ENCODE data around the gene HS6ST3.

HS6ST3 gene

DNA sequence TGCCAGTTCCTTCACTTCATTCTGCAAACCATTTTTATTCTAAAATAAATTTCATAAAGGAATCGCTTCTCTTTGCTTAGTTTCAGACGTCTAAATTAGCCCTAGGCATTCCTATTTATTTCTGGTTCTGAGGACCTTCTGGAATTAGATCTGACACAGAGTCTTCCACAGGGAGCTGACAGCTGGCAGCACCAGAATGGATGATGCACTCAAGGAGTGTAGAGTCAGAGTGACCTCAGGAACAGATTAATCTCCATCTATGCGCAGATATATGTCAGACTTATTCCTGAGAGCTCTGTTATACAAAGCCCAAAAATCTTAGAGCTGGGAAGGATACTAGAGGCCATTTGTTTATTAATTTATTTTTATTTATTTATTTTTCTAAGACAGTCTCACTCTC lies 450.8 kb downstream of the HS6ST3 start:
- no peak for DNase-seq (ENCODE audit: low read depth)

DNA sequence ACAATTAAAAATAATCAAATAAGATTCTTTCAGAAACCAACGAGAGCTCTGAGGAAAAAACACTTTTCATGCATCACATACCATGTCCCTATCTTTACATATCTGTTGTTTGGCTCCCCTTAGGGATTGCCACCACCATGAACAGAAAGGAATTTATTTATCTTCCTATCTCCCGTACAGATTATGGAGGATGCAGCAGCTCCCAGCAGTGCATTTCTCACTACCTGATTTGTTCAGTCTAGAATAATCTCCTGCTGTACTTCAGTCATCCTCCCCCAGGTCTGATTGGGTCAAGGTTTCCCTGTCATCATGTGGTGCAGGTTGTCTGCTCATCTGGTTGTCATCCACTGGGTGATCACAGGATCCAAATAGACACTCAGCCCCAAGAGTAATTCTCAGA lies 453.1 kb downstream of the HS6ST3 start:
- DNase-seq (ENCODE audit: low read depth): no peak

DNA sequence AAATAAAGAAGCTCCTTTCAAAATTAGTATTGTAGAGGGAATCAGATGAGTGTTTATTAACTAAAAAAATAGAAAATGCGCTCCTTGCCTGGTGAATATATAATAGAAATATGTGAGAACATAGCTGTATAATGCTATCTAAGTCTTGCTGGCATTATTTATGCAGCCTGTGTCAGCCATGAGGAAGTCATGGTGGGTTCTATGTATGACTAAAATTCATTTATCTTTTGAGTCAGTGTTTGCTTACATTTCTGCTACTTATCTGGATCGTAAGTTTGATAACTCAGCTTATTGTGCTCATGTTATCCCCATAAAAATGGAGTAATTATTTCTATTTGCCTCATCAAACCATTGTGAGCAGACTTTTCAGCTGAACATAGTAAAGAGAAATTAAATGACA lies 455.1 kb downstream of the HS6ST3 start:
- no peak for DNase-seq (ENCODE audit: low read depth)

DNA sequence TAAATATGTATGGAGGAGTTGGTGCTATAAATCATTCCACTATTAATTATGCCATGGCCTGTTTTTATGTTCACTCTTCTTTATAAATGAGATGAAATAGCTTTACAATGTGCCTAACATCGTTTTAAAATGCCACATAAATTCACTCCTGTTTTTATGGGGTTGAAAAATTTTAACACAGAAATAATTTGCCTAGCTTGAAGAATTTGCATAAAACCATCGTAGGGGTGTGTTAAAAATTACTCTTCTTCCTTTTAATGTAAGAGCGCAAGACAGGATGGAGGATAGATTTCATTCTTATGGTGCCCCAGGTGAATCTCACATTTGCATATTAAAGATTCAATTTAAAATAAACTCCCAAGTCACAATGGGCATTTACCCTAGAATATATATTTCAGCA lies 456.6 kb downstream of the HS6ST3 start:
- no peak for DNase-seq (ENCODE audit: low read depth)

DNA sequence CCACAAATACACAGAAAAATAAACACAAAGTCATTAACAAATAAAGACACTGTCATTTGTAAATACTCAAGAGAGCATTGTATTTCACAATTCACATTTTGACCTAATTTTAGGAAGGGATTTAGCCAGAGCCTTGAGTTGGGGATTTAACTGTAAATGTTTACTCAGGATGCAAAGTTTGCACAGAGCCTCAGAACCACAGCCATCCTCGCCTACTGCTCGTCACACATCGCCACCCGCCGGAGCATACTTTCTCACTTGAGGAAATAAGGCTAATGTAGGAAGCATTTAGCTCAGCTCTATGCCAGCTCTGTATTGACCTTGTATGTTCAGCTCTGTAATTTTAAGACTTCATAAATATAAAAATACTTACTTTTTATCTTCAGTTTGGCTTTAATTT lies 461.6 kb downstream of the HS6ST3 start:
- DNase-seq (ENCODE audit: low read depth): no peak

DNA sequence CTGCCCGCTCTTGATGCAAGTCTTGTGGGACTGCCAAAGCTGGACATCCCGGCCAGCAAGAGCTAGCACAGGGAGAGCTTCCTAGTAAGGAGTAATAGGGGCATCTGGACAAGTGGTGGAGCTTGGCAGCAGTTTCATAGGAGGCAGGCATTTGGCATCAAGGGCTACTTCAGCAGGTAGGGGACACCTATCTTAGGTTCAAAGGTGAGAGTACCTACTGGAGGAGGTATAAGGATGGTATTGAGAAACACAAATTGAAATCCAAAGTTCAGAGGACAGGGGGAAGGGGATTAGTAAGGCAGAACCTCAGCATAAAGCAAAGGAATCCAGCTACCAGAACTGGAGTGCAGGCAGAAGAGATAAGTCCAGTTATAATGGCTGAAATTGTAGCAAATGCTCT lies 462.7 kb downstream of the HS6ST3 start:
- DNase-seq (ENCODE audit: low read depth): no peak

DNA sequence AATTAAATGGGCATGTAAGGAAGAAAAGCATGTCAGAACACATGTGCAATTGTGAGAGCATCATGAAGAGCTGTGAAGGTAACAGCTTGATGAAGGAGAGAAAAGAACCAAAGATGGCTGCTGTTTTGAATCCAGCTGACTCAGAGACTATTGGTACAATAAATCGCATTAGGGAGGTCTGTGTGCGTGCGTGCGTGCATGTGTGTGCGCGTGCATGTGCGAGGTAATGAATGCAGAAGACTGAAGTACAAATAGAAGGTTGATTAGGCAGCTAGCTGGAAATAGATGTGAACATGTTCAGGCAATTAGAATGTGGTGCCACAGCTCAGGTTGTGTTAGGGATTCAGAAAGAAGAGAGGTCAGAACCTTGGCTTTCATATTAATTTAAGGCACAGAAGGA lies 463.9 kb downstream of the HS6ST3 start:
- no peak for DNase-seq (ENCODE audit: low read depth)

DNA sequence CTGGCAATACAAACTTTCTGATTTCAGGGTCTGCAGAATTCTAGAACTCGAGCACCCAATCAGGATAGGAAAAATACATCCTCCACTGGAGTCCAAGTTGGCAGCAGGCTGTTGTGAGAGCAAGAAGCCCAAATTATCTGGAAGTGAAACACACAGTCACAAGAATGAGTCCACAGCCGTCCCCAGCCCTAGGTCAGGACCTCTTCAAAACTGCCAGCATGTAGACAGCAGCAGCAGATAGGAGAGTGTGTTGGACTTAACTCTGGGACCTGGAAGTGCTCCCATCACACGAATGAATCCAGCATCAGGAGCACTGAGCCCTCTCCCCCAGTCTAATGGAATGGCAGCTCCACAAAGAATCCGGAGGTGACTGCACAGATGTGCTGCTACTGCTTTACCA lies 483.7 kb downstream of the HS6ST3 start:
- DNase-seq (ENCODE audit: low read depth): no peak

DNA sequence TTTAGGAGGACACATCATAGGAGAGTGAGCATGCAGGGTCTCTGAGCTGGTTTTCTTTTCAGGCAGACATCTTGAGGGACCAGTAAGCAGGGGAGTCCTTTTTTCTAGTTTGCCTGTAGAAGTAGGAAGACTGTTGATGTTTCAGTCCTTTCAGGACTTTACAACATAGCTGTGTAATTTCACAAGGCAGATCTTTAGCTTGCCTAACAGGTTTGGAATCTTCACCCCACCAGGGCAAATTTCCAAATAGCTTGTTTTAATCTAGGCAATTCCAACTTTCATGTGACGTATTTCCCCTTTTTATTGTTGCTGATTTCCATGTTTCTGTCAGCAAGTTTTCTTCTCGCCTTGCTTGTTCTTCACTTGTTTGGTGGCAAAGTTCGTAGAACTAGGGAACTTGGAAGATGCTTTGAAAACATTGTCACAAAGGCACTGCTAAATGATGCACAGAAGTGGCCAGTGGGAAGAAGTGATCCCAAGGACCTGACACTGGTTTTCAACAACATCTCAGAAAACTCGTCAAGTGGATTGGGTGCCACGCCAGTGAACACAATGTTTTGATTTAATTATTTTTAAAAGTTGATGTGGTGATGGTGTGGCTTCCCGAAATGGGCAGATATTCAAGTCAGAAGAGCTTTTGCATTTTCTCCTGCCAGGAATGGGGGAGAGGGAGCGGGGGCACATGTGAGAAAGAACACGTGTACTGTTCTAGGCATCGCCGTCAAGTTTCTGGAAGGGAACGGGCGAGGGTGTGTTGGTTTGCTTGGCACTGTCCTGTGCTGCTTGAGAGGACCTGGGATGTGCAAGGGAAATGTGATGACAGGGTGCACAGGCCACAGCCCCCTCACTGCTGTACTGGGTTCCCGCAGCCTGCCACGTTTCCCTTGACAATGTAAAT lies 485.8 kb downstream of the HS6ST3 start:
- no peak for DNase-seq (ENCODE audit: low read depth)

DNA sequence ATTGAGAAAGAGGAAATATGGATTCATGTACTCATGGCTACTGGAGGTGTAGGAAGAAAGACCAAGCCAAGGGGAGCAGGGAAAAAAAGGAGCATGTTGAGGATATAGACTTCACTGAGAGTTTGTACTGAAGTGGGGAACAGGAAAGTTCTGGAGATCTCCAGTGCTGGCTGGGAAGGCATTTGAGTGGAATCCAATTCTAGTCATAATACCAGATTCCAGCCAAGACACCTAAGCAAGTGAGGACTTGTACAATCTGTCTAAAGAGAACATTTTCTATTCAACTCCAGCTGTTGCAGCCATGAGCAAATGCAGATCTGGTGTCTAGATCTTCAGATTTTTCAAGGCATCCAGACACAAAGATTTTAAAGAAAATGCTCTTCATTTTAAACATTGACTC lies 491.8 kb downstream of the HS6ST3 start:
- no peak for DNase-seq (ENCODE audit: low read depth)

DNA sequence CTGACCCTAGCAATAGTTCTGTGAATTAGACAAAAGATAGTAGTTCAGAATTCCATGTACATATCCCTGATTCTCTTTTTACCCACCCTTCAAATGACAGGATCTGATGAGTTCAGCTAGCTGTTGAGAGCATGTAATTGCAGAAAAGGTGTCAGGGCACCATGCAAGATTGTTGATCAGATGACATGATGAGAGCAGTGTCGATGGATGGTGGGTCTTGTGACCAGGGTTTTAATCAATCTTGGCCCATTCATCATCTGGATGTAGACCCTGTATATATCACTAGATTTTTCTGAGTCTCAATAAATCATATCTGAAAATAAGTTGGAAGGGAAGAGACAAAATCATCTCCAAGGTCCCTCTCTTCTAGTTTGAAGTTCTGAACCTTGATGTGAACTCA lies 525.3 kb downstream of the HS6ST3 start:
- no peak for DNase-seq (ENCODE audit: low read depth)

DNA sequence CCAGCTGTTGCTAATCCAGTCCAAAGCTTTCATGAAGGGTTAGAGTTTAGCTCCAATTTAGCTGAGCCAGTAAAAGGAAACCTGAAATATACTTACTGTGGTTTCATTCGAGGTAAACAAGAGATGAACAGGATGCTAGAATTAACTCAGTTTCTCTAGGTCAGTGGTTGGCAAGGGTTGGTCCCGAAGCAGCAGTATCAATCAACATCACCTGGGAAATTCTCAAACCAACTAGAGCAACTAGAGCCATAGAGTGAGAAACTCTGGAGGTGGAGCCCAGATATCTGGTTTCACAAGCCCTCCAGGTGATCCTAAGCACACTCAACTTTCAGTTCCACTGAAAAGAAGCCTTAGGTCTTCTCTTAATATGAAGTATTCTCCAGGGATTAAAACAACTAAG lies 527.6 kb downstream of the HS6ST3 start:
- DNase-seq (ENCODE audit: low read depth): no peak

DNA sequence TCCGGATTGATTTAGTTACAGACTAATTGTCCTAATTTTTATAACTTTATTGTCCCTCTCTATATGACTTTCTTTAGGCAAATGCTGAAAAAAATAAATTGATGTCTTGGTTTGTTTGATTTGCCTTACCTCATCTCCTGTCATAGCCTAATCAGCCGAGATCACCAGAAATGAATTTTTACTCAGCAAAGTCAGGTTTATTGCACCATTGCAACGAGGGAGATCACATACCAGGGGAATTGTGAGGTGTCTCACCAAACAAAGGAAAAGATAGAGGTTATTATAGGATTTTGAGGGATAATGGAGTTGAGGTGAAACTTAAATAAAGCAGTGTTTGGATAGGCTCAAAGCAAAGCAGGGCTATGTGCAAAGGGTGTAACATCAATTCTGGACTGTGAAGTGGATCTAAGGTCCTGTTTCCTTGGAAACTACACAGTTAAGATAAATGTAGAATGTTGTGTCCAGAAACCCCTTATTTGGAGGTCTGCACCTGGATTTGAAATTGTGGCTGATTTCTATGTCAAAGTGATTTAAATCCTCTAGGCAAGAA lies 531.8 kb downstream of the HS6ST3 start:
- DNase-seq (ENCODE audit: low read depth): no peak

DNA sequence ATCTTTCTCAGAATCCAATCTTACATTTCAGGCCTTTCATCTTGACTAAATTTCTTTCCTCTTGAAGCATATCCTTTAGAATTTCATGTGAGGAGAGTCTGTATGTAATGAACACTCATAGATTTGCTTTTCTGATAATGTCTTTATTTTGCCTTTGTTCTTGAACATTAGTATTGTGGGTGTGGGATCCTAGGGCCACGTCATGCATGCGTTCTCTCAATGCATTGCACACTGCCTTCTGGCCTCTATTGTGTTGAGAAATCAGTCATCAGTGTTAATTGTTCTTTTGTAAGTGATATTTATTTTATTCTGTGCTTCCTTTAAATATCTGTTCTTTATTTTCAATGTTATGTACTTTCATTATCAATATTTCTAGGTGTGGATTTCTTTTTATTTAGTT lies 539.4 kb downstream of the HS6ST3 start:
- DNase-seq (ENCODE audit: low read depth): no peak

DNA sequence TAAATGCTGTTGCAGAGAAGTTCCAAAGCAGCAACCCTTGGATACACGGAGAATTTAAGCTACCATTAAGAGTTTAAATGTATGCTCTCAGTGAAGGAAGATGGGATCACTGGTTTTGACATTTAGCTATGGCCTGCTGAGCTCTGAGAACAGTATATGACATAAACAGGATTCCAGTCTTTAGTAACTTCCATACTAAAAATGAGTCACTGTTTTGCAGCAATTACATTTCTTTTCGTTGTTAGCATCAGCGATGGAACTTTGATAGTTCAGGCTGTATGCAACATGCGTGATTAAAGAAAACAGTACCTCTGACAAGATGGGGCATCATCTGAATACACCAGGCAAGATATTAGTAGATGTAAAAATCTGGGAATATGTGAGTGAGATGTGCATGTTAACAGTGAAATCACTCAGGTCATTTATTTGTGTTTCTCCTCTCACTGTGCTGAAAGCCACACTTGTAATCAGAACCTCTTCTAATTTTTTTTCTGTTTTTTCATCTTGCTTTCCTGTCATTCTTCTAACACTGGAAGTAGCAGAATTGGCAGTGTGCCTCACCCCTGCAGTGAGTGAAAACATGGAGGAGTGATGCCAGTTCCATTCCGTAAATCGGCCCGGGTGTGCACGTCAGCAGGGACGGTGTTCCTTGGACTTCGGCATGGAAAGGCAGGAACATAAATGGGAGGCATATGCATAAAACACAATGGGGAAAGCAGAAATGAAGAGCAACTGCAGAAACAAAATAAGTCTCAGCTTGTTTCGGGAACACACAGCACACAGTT lies 542.8 kb downstream of the HS6ST3 start:
- DNase-seq (ENCODE audit: low read depth): no peak

DNA sequence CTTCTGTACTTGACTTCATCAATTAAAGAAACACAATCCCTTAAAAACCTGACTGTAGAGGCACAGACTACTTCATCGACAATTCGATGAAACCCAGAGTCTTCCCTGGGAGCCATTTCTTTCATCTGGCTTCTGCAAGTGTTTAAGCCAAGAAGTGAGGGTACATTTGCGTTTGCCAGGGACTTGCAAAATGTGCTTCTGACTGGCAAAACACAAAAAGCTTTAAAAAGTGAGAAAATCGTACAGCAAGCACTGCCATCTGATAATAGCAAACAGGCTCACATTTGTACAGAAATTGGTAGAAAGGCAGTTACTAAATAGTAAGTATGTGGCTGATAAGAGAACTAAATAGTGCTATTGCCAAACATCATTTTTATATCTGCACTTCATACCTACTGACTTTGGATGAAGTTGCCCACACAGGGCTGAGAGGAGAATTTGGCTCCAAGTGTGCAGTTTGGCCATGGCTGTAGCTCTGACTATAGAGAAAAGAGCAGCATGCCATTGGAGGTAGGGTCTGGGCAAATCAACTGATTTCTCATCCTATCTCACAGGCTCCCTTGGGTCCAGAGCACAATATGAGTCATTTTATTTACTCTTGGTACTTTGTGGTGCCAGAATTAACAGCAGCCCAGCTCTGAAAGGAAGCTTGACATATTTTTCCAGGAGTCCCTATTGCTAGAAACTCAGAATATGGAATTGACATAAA lies 546.2 kb downstream of the HS6ST3 start:
- DNase-seq (ENCODE audit: low read depth): no peak

DNA sequence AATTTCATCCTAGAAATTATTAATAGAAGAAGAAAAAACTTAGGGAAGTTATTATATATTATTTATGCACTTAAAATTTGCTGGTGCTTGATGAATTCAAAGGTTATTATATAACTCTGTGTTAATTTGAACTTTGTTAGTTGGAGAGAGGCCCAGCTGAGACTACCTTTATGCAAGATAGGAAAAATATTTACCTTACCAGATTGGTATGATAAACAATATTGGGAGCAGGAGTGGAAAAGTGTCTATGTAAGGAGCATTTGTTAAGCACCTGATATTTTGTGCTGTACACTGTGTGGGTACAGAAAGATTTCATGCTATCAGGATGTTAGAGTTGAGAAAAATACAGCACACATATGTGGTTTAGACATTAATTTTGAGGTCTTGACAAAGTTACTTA lies 547.1 kb downstream of the HS6ST3 start:
- DNase-seq (ENCODE audit: low read depth): no peak

DNA sequence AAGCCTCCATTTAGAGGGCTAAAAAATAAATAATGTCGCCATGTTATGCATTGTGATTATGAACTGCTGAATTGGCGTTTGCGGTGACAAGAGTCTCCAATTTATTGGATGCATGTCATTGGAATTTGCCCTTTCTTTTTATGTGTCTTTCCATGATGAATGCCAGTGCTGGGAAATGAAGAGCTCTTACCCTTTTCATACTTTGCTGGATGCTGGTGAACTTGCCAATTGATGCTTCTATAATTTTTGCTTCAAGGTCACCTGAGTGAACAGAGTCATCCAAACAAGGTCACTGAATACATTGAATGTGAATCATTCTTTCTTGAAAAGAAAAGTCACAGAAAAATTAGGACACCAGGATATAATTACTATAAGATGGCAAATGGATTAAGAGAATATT lies 556.2 kb downstream of the HS6ST3 start:
- DNase-seq (ENCODE audit: low read depth): no peak

DNA sequence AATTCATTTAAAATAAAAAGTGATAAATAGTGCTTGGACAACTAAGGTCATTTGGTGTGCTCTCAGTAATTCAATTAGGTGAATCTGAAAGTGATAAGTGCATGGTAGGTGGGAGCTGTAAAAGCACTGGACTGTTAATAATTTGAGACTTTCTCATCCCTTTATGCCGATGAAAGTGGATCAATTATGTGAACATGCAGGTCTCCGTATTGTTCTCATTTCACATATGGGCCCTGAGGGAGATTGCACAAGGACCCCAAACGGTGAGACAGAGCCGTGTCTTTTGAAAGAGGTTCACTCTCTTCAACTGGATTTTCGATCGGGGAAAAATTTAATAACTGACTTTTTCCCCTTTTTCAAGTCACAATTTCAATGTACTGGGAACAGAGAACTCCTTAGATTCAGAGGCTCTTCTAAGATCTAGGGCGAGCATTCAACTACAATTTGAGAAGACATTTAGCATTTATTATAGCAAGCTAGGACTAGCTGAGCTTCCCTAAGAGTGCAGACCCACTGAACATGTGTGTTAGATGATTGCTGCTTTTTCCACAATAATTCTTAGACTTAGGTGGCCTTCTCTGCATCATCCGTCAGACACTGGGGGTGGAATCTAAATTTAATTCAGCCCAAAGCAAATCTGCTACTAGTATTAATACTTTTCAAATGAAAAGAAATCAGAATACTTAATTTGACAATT lies 556.8 kb downstream of the HS6ST3 start:
- no peak for DNase-seq (ENCODE audit: low read depth)

DNA sequence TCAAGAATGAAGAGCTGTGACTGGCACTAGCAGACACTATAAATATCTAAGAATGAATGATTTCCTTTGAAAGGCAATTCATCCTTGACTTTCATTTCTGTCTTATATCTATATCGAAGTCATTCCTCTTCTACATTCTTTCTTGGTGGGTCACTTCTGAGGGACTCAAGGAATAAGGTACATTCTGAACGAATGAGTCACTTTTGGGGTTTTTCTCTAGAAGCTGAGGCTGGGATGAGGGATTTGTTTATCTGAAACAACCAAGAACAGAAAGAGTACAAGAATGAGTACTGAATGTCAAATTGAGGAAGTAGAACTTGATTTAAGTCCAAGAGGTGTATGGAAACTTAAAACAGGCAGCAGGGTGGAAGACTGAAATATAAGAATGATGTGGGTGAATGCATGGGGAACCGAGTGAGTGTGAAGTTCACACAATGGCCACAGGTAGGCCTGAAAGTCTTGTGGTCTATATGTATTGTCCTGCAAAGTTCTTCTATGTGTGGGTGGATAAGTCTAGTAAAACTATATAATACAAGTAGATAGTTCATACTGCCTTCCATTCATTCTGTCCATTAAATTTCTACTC lies 560.5 kb downstream of the HS6ST3 start:
- no peak for DNase-seq (ENCODE audit: low read depth)

DNA sequence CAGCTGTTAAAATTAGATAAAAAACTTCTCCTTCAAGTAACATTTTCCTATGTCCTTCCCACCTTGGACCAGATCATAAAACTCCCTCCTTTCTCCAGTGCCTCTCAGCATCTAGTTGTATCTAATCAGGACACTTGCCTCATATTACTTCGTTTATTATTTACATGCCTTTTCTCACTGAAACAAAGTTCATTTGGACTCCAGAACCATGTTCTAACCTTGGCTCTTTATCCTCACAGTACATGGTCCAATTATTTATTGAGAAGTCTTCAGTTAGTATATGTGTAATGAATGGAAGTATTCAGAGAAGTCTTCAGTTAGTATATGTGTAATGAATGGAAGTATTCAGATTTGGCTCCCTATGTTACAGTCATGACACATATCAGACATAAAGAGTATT lies 561.7 kb downstream of the HS6ST3 start:
- DNase-seq (ENCODE audit: low read depth): no peak

DNA sequence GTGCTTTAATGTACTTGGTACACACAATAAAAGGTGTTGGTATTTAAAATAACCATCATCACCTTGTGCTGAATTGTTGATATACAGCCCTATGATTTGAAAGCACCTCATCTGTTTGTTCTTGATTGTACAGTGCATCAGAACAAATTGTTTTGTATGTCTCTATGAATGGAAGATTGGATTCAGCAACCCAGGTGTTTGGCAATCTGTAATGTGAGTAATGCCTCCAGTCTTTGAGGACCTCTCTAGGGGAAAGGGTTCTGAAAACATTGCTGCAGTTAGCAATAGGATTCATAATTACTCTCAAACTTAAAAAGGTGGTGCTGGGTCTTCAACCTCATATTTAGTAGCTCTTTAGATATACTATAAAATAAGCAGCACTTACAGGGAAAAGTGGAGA lies 562.6 kb downstream of the HS6ST3 start:
- DNase-seq (ENCODE audit: low read depth): no peak
